ENCODE measurements around the gene SOST. TPM values are rescaled to one million over a fixed set of nuclear protein-coding genes. Genes with fewer than 3 reads are reported as not detected.
A peak's percentile ranks its signal among the peaks of the same experiment; 100 is the strongest.

SOST gene
- total and polyA plus RNA-seq, 7 donors: not detected

GRCh38 chr17:43756201-43756600 lies 2.4 kb downstream of the SOST start:
- H3K36me3 ChIP-seq (ENCODE audit: insufficient read depth in 1 of 2, low read depth in 1 of 2): no peaks in the 10 kb centered on the region
- H3K9me3 ChIP-seq: no peaks in the 10 kb centered on the region
- 77 to 80% (median 79%) methylated on average over 6 of the region's 6 CpGs for WGBS, 3 donors
- peaks cover 0 to 34% (median 22%) of the 10 kb centered on the region in 3 donors for H3K27me3 ChIP-seq (ENCODE audit: insufficient read depth in 3 of 3, low read length in 2 of 3)
- no peak for DNase-seq
- H3K4me1 ChIP-seq: peaks cover 13% of the 10 kb centered on the region
- ATAC-seq: no peak
- H3K4me3 ChIP-seq: no peak overlapping the region
- no peak for TF ChIP-seq CTCF (IDR thresholded peaks at IDR 0.05)
- no peak overlapping the region for H3K27ac ChIP-seq
- intact Hi-C loops (cut with DNase I): loop anchor here in 1 of 2 donors (5.0 kb wide), 1 partner anchor 179 kb away; no protein-coding TSS in a partner anchor

DNA sequence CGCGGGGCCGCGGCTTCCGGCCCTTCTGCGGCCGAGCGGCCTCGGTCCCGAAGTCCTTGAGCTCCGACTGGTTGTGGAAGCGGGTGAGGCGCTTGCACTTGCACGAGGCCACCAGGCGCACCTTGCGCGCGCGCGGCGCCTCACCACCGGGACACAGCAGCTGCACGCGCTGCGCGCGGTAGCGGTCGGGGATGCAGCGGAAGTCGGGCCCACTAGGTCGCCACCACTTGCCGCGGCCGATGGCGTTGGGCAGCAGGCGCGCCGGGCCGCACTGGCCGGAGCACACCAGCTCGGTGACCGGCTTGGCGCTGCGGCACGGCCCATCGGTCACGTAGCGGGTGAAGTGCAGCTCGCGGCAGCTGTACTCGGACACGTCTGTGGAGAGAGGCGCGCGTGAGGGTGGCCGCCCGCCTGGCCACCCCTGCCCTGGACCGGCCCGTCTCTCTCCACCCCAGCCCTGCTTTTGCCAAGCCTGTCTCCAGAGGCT lies 3.2 kb downstream of the SOST start:
- H3K27ac ChIP-seq: no peak overlapping the region
- peaks cover 13% of the 10 kb centered on the region for H3K4me1 ChIP-seq
- no peak for TF ChIP-seq CTCF (IDR thresholded peaks at IDR 0.05)
- peaks cover 0 to 34% (median 22%) of the 10 kb centered on the region in 3 donors for H3K27me3 ChIP-seq (ENCODE audit: insufficient read depth in 3 of 3, low read length in 2 of 3)
- H3K36me3 ChIP-seq (ENCODE audit: insufficient read depth in 1 of 2, low read depth in 1 of 2): no peaks in the 10 kb centered on the region
- ATAC-seq (peak; percentile 48 to 61 (median 54)), DNase-seq (peak in 1 of 2 donors; percentile 38)
- 3 to 8% (median 3%) methylated on average over 58 to 60 of the region's 60 CpGs for WGBS, 3 donors
- intact Hi-C loops (cut with DNase I): loop anchor here in 1 of 2 donors (5.0 kb wide), 1 partner anchor 178 kb away; no protein-coding TSS in a partner anchor
- no peaks in the 10 kb centered on the region for H3K9me3 ChIP-seq
- peak overlapping the region; percentile 51 for H3K4me3 ChIP-seq

DNA sequence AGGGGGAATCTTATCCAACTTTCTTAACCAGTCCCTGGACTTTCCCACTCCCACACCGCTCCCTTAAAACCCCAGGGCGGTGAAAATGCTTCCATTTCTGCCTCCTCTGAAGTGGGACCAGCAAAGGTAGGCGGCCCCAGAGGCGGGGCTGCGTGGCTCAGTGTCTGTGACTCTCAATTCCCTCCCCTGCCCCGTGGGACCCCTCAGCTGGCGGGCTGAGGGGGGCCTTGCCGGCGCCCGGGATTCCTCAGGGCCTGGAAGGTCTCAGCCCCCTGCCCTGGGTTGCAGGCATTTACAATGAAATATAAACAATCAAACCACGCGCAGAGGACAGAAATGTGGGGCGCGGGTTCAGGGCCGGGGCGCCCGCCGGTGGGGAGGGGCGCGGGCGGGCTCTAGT lies 3.6 kb downstream of the SOST start:
- H3K9me3 ChIP-seq: no peaks in the 10 kb centered on the region
- no peaks in the 10 kb centered on the region for H3K36me3 ChIP-seq (ENCODE audit: insufficient read depth in 1 of 2, low read depth in 1 of 2)
- intact Hi-C loops (cut with DNase I): loop anchor here in 1 of 2 donors (5.0 kb wide), 1 partner anchor 178 kb away; no protein-coding TSS in a partner anchor
- TF ChIP-seq CTCF (IDR thresholded peaks at IDR 0.05): no peak
- H3K4me1 ChIP-seq: peaks cover 13% of the 10 kb centered on the region
- peak overlapping the region; percentile 51 for H3K4me3 ChIP-seq
- WGBS, 3 donors: 22 to 27% (median 24%) methylated on average over 21 of the region's 21 CpGs
- H3K27ac ChIP-seq: no peak overlapping the region
- no peak for ATAC-seq
- DNase-seq: no peak
- H3K27me3 ChIP-seq (ENCODE audit: insufficient read depth in 3 of 3, low read length in 2 of 3): peaks cover 0 to 37% (median 24%) of the 10 kb centered on the region in 3 donors

DNA sequence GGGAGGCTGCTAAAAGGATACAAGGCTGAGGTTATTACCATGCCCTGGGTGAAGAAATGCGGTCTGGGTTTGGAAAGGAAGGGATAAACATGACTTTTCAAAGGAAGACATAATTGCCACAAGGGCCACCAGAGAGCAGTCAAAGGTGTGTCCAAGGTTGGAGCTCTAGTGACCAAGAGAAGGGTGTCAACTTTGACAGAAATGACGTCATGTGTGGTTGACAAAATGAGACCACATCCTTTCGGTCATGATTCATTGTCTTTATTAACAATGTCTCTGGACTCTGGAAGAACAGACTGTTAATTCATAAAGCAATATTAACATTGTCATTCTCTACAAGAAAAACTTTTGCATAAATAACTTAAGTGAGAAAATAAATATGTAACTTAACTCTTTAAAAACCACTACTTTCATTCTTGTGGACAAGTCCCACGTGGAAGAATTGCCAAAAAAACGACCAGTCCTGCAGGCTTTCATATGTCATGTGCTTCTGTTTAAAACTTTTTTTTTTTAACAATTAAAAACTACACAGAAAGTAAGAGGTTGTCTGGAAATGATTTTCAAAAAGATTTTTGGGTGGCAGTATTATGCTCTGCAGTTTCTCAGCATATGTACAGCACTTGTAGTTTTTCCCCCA lies 5.0 kb downstream of the SOST start:
- ATAC-seq: no peak
- H3K27ac ChIP-seq: no peak overlapping the region
- H3K27me3 ChIP-seq (ENCODE audit: insufficient read depth in 3 of 3, low read length in 2 of 3): peaks cover 0 to 39% (median 24%) of the 10 kb centered on the region in 3 donors
- DNase-seq: no peak
- H3K9me3 ChIP-seq: no peaks in the 10 kb centered on the region
- H3K4me1 ChIP-seq: peaks cover 13% of the 10 kb centered on the region
- no peak for TF ChIP-seq CTCF (IDR thresholded peaks at IDR 0.05)
- intact Hi-C loops (cut with DNase I): no loop called here
- no peaks in the 10 kb centered on the region for H3K36me3 ChIP-seq (ENCODE audit: insufficient read depth in 1 of 2, low read depth in 1 of 2)
- WGBS, 3 donors: 73 to 80% (median 74%) methylated on average over 5 of the region's 5 CpGs
- H3K4me3 ChIP-seq: no peak overlapping the region

Measured in psoas muscle (tissue), 8 donors.